HFF-Myc (cell line): ENCODE data around the gene MICALL1.

ENCODE experiments used
- DNase-seq: peaks from one replicate; pipeline ENCODE4 v3.0.0-alpha.2; 2011; ENCODE audit warnings: low read depth; ENCODE audit errors: extremely low read depth
- H3K4me3 ChIP-seq: replicated peaks from 2 replicates; pipeline ENCODE4 v1.5.1; 2011; ENCODE audit warnings: low read depth, mild to moderate bottlenecking, control low read depth, low read length
- TF ChIP-seq, protein P1 (sequence below): IDR thresholded peaks from 2 replicates; pipeline ENCODE4 v1.5.1; 2012; ENCODE audit warnings: mild to moderate bottlenecking, low read depth, low read length, control low read depth; ENCODE audit errors: missing control alignments

The MICALL1 gene

GRCh38 chr22:37907036-37907954 lies 1.2 kb downstream of the MICALL1 start:
- no peak for DNase-seq
- peak overlapping the region; percentile 82 for H3K4me3 ChIP-seq
- TF ChIP-seq, protein P1, sequence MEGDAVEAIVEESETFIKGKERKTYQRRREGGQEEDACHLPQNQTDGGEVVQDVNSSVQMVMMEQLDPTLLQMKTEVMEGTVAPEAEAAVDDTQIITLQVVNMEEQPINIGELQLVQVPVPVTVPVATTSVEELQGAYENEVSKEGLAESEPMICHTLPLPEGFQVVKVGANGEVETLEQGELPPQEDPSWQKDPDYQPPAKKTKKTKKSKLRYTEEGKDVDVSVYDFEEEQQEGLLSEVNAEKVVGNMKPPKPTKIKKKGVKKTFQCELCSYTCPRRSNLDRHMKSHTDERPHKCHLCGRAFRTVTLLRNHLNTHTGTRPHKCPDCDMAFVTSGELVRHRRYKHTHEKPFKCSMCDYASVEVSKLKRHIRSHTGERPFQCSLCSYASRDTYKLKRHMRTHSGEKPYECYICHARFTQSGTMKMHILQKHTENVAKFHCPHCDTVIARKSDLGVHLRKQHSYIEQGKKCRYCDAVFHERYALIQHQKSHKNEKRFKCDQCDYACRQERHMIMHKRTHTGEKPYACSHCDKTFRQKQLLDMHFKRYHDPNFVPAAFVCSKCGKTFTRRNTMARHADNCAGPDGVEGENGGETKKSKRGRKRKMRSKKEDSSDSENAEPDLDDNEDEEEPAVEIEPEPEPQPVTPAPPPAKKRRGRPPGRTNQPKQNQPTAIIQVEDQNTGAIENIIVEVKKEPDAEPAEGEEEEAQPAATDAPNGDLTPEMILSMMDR = no peak

DNA sequence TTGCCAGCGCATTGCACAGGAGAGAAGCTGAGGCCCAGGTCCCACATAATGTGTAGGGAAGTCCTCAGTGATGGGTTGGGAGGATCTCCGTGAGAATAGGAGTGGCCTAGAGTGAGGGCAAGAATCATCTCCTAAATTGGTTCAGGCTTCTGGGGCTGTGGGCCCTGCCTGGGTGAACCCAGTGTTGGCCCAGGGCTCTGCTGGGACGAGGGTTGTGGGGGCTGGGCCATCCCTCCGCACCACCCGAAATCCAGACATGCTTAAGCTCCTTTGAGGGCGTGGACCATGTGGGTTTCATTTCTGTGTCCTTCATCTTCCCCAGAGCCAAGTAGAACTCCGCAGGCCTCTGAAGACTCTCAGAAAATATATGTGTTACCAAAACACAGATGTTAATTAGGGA lies 3.7 kb downstream of the MICALL1 start:
- H3K4me3 ChIP-seq = no peak overlapping the region
- TF ChIP-seq, protein P1 = no peak
- no peak for DNase-seq

- TF ChIP-seq, protein P1 = no peak
- no peak for DNase-seq
- H3K4me3 ChIP-seq = no peak overlapping the region
Measured at GRCh38 chr22:37910890-37911672, 5.0 kb downstream of the MICALL1 start.

DNA sequence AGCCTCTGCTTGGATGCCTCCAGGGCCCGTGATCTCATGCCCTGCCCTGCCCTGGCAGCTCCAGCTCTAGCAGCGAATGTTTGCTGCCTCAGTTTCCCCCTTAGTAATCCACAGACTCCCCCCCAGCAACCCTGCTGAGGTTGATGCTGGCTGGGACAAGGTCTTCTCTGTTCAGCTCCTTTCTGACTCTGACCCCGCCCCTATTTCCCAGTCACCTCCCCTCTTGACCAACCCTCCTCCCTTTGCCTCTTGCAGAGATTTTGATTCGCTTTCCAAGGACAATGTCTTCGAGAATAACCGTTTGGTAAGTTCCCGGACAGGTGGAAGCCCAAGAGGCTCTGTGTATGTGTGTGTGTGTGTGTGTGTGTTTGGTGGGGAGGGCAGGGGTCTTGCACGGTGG lies 5.6 kb downstream of the MICALL1 start:
- TF ChIP-seq, protein P1 = no peak
- no peak for DNase-seq
- no peak overlapping the region for H3K4me3 ChIP-seq

- TF ChIP-seq, protein P1 = no peak
- no peak for DNase-seq
- no peak overlapping the region for H3K4me3 ChIP-seq
Measured at GRCh38 chr22:37912171-37912570, 6.1 kb downstream of the MICALL1 start.

- TF ChIP-seq, protein P1 = no peak
- H3K4me3 ChIP-seq = no peak overlapping the region
- DNase-seq = no peak
Measured at GRCh38 chr22:37913233-37913721, 7.2 kb downstream of the MICALL1 start.
